Measurements from ENCODE around the gene RPTOR. TPM values are rescaled to one million over a fixed set of nuclear protein-coding genes. Genes with fewer than 3 reads are reported as not detected.
"Not testable (repeated sequence)": the region's sequence is repeated elsewhere in the genome, so short reads cannot be mapped to it uniquely, and the experiment has no call there.

Gene RPTOR
- total RNA-seq, 2 experiments from 2014 or later, result 48.7 to 58.2 TPM

- CTCF ChIA-PET, result interaction anchor here (0.6 to 1.6 kb wide), 3 partner anchors 18 to 106 kb away, joined by 3 to 5 read pairs (median 3); no protein-coding TSS in a partner anchor
- peaks cover 68% of the 10 kb centered on the region for H3K36me3 Mint-ChIP-seq (ENCODE audit: low read depth)
- no peak for DNase-seq
- H3K4me1 Mint-ChIP-seq, result peaks cover 76% of the 10 kb centered on the region
- no peak overlapping the region for H3K4me3 Mint-ChIP-seq
- no peaks in the 10 kb centered on the region for H3K9me3 Mint-ChIP-seq
- H3K27me3 Mint-ChIP-seq, result no peaks in the 10 kb centered on the region
- peak overlapping the region; percentile 33 for H3K27ac Mint-ChIP-seq
- POLR2A ChIA-PET, result interaction anchor here (0.7 kb wide), 1 partner anchor 17 kb away, joined by 10 read pairs; no protein-coding TSS in a partner anchor
These were observed 211.2 kb downstream of the RPTOR start for GRCh38 chr17:80755650-80756405.

GRCh38 chr17:80758481-80759376 is 214.1 kb downstream of the RPTOR start:
- Mint-ChIP-seq H3K4me1 (peaks cover 77% of the 10 kb centered on the region), H3K27ac (peak overlapping the region; percentile 97), H3K36me3 (ENCODE audit: low read depth) (peaks cover 66% of the 10 kb centered on the region), H3K27me3 (no peaks in the 10 kb centered on the region), H3K4me3 (peak overlapping the region; percentile 6), H3K9me3 (peaks cover 3% of the 10 kb centered on the region)
- POLR2A ChIA-PET, result no interaction called here
- CTCF ChIA-PET, result interaction anchor here (0.6 to 1.2 kb wide), 5 partner anchors 15 to 131 kb away, joined by 3 to 4 read pairs (median 3); no protein-coding TSS in a partner anchor
- peak; percentile 39 for DNase-seq

- H3K36me3 Mint-ChIP-seq (ENCODE audit: low read depth), result peaks cover 60% of the 10 kb centered on the region
- CTCF ChIA-PET, result interaction anchor here (0.6 to 1.3 kb wide), 3 partner anchors 22 to 132 kb away, joined by 3 to 4 read pairs (median 3); no protein-coding TSS in a partner anchor
- H3K9me3 Mint-ChIP-seq, result peaks cover 3% of the 10 kb centered on the region
- POLR2A ChIA-PET, result no interaction called here
- peak overlapping the region; percentile 97 for H3K27ac Mint-ChIP-seq
- no peaks in the 10 kb centered on the region for H3K27me3 Mint-ChIP-seq
- H3K4me1 Mint-ChIP-seq, result peaks cover 74% of the 10 kb centered on the region
- DNase-seq, result no peak
- no peak overlapping the region for H3K4me3 Mint-ChIP-seq
These were observed 214.7 kb downstream of the RPTOR start for GRCh38 chr17:80759377-80759673.

GRCh38 chr17:80760511-80760911 is 215.9 kb downstream of the RPTOR start:
- H3K27ac Mint-ChIP-seq, result peak overlapping the region; percentile 97
- POLR2A ChIA-PET, result interaction anchor here (0.6 kb wide), 1 partner anchor 213 kb away, joined by 3 read pairs; no protein-coding TSS in a partner anchor
- CTCF ChIA-PET, result interaction anchor here (0.6 to 1.3 kb wide), 2 partner anchors 21 to 129 kb away, joined by 3 read pairs; no protein-coding TSS in a partner anchor
- peaks cover 58% of the 10 kb centered on the region for H3K36me3 Mint-ChIP-seq (ENCODE audit: low read depth)
- H3K4me1 Mint-ChIP-seq, result peaks cover 82% of the 10 kb centered on the region
- peaks cover 3% of the 10 kb centered on the region for H3K9me3 Mint-ChIP-seq
- DNase-seq, result no peak
- no peaks in the 10 kb centered on the region for H3K27me3 Mint-ChIP-seq
- no peak overlapping the region for H3K4me3 Mint-ChIP-seq

DNA sequence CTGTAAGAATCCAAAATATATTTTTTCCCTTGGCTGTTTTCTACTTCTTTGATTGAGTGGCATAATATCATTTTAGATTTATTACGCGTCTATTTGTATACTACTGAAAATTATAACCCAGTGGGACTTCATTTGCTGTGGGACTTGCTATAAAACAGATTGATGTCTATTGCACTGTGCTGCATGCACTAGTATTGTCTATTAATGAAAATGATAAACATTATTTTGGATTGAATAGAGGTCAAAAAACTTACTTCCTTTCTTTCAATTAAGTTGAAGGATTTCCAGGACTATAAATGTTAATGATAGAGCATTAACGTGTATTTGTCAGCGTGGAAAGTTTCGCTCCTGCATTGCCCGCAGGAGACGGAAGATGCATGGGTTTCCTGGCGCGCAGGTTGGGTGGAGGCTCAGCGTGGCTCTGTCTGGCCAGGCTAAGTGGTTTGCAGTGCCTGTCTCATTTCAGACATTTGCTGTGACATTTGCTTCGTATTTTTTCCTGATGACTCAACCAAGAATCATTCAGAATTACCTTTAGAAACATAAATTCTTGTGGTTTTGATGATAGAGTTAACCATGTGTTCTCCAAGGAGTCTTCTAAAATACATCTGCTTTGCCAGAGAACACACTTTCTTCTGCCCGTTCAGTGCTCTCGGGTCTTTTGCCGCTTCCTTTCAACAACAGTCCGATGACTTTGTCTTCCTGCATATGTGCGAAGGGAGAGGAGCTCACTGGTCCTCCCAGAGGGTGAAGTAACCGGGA is 216.7 kb downstream of the RPTOR start:
- POLR2A ChIA-PET, result interaction anchor here (0.5 to 0.6 kb wide), 2 partner anchors 23 to 214 kb away, joined by 3 to 4 read pairs; no protein-coding TSS in a partner anchor
- no peaks in the 10 kb centered on the region for H3K27me3 Mint-ChIP-seq
- CTCF ChIA-PET, result interaction anchor here (0.6 to 1.1 kb wide), 5 partner anchors 7 to 138 kb away, joined by 3 to 4 read pairs (median 3); no protein-coding TSS in a partner anchor

GRCh38 chr17:80762076-80762475 is 217.4 kb downstream of the RPTOR start:
- DNase-seq, result no peak
- ChIA-PET POLR2A (interaction anchor here (0.5 kb wide), 1 partner anchor 22 kb away, joined by 4 read pairs; no protein-coding TSS in a partner anchor), CTCF (interaction anchor here (0.8 to 1.9 kb wide), 6 partner anchors 8 to 138 kb away, joined by 3 to 8 read pairs (median 4); no protein-coding TSS in a partner anchor)
- Mint-ChIP-seq H3K4me3 (peak overlapping the region; percentile 60), H3K27me3 (no peaks in the 10 kb centered on the region), H3K4me1 (peaks cover 87% of the 10 kb centered on the region), H3K36me3 (ENCODE audit: low read depth) (peaks cover 56% of the 10 kb centered on the region), H3K9me3 (peaks cover 3% of the 10 kb centered on the region), H3K27ac (peak overlapping the region; percentile 97)

More for the DNA sequence above, 216.7 kb downstream of the RPTOR start:
- Mint-ChIP-seq H3K4me3 (peak overlapping the region; percentile 60), H3K4me1 (peaks cover 83% of the 10 kb centered on the region), H3K36me3 (ENCODE audit: low read depth) (peaks cover 55% of the 10 kb centered on the region), H3K27ac (peak overlapping the region; percentile 97), H3K9me3 (peaks cover 3% of the 10 kb centered on the region)
- peak; percentile 71 for DNase-seq

- no peak for DNase-seq
These were observed 218.7 kb downstream of the RPTOR start for GRCh38 chr17:80763293-80763867.

DNA sequence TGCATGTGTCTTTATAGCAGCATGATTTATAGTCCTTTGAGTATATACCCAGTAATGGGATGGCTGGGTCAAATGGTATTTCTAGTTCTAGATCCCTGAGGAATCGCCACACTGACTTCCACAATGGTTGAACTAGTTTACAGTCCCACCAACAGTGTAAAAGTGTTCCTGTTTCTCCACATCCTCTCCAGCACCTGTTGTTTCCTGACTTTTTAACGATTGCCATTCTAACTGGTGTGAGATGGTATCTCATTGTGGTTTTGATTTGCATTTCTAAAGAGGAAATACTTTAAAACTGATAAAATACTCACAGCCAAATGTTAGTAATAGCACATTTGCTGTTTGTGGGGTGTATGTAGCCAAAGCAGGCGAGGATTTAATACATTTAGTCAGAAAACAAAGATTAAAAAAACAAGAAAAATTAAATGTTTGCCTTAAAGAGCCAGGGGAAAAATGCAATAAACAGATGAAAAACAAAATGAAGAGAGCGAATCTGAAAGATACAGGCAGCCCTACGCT is 220.0 kb downstream of the RPTOR start:
- Mint-ChIP-seq H3K4me3 (peak overlapping the region; percentile 53), H3K36me3 (ENCODE audit: low read depth) (peaks cover 40% of the 10 kb centered on the region), H3K27ac (peak overlapping the region; percentile 93), H3K4me1 (peaks cover 80% of the 10 kb centered on the region)
- DNase-seq, POLR2A ChIA-PET, H3K9me3 Mint-ChIP-seq, CTCF ChIA-PET, H3K27me3 Mint-ChIP-seq: not testable (repeated sequence)

More at GRCh38 chr17:80763293-80763867, 218.7 kb downstream of the RPTOR start:
- Mint-ChIP-seq H3K27ac (peak overlapping the region; percentile 89), H3K36me3 (ENCODE audit: low read depth) (peaks cover 44% of the 10 kb centered on the region), H3K4me1 (peaks cover 81% of the 10 kb centered on the region), H3K27me3 (no peaks in the 10 kb centered on the region), H3K4me3 (no peak overlapping the region), H3K9me3 (peaks cover 3% of the 10 kb centered on the region)
- ChIA-PET POLR2A (interaction anchor here (0.5 to 1.0 kb wide), 4 partner anchors 31 to 114 kb away, joined by 3 to 7 read pairs (median 3); no protein-coding TSS in a partner anchor), CTCF (interaction anchor here (0.8 to 1.9 kb wide), 4 partner anchors 12 to 136 kb away, joined by 3 to 8 read pairs (median 4); no protein-coding TSS in a partner anchor)

DNA sequence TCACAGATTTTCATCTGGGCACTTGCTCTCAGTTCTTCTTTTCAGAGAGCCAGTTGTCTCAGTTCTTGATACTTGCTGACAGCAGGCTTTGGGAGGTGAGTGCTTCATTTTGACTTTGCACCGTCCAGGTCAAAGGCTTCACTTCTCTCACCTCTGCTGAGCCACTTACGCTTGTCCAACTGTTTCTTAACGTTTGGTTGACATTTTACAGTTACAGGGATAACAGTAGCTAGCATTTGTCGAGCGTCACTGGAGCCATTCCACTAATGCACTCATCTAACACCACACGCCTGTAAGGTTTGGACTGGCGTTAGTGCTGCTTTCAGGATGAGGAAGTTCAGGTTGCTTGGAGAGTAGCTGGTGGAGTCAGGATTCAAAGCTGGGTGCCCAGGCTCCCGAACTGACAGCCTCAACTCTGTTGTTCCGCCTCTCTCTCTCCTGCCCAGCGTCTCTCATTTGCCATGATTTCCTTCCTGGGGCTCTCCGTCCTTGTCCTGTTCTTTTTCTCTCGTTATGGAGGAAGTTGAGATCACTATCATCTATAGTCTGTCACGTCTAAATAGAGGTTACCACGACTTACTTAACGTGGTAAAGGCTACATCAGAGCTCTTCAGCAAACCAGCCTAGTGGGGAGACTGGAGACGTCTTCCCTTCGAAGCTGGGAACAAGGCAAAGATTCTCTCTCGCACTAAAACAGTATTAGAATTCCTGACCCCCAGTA is 220.8 kb downstream of the RPTOR start:
- ChIA-PET CTCF (interaction anchor here (0.6 to 3.4 kb wide), 5 partner anchors 14 to 48 kb away, joined by 3 to 20 read pairs (median 3); no protein-coding TSS in a partner anchor), POLR2A (no interaction called here)
- Mint-ChIP-seq H3K27ac (peak overlapping the region; percentile 93), H3K27me3 (no peaks in the 10 kb centered on the region), H3K4me3 (peak overlapping the region; percentile 53), H3K9me3 (peaks cover 3% of the 10 kb centered on the region), H3K36me3 (ENCODE audit: low read depth) (peaks cover 39% of the 10 kb centered on the region), H3K4me1 (peaks cover 81% of the 10 kb centered on the region)
- DNase-seq, result no peak

- ChIA-PET POLR2A (no interaction called here), CTCF (interaction anchor here (0.6 to 3.4 kb wide), 5 partner anchors 13 to 47 kb away, joined by 3 to 20 read pairs (median 3); no protein-coding TSS in a partner anchor)
- Mint-ChIP-seq H3K4me1 (peaks cover 81% of the 10 kb centered on the region), H3K9me3 (peaks cover 3% of the 10 kb centered on the region), H3K27me3 (no peaks in the 10 kb centered on the region), H3K27ac (peak overlapping the region; percentile 93), H3K36me3 (ENCODE audit: low read depth) (peaks cover 48% of the 10 kb centered on the region), H3K4me3 (no peak overlapping the region)
- no peak for DNase-seq
These were observed 221.7 kb downstream of the RPTOR start for GRCh38 chr17:80766290-80766855.

All from activated CD4-positive, alpha-beta T cell treated with anti-CD3 and anti-CD28 coated beads, Interleukin-2, amount 10 ng/mL, durations not matched to agents 7 days and 5 days (primary cell).